Head of caudate nucleus (tissue), 42 donors: ENCODE data around the gene CTLA4.
"Not testable (repeated sequence)": the region's sequence is repeated elsewhere in the genome, so short reads cannot be mapped to it uniquely, and the experiment has no call there.

Experiments
- DNase-seq, 42 donors: peaks; one replicate each; pipeline versions ENCODE4 v3.0.0 to v3.0.0-alpha.2; 2020 to 2021; ENCODE audit warnings: mixed read lengths in 7 of 42
- intact Hi-C: fragments of 100-400 bp; cut with DNase I; formaldehyde crosslinking; loops from one replicate; pipeline ENCODE4 v1.15.0; 2022

CTLA4 gene

GRCh38 chr2:203853722-203854121, 13.8 kb upstream of the CTLA4 start:
- no peak for DNase-seq
- intact Hi-C loops = no loop called here

- DNase-seq = no peak
- intact Hi-C loops = no loop called here
Measured at GRCh38 chr2:203855274-203855673, 12.3 kb upstream of the CTLA4 start.

GRCh38 chr2:203857656-203858055, 9.9 kb upstream of the CTLA4 start:
- DNase-seq = no peak
- intact Hi-C loops = no loop called here

- intact Hi-C loops = no loop called here
- DNase-seq = no peak
Measured at GRCh38 chr2:203858176-203858575, 9.4 kb upstream of the CTLA4 start.

- intact Hi-C loops = no loop called here
- no peak for DNase-seq
Measured at GRCh38 chr2:203859030-203859789, 8.4 kb upstream of the CTLA4 start.

GRCh38 chr2:203861197-203861596, 6.4 kb upstream of the CTLA4 start:
- DNase-seq = no peak
- intact Hi-C loops = no loop called here

- DNase-seq = no peak
- intact Hi-C loops = no loop called here
Measured at GRCh38 chr2:203861607-203862006, 6.0 kb upstream of the CTLA4 start.

- DNase-seq = no peak
- intact Hi-C loops = no loop called here
Measured at GRCh38 chr2:203869223-203870042, 1.9 kb downstream of the CTLA4 start.

GRCh38 chr2:203870481-203870880, 2.9 kb downstream of the CTLA4 start:
- DNase-seq = no peak
- intact Hi-C loops = no loop called here

GRCh38 chr2:203870941-203871340, 3.4 kb downstream of the CTLA4 start:
- DNase-seq = no peak
- intact Hi-C loops = no loop called here

- no peak for DNase-seq
- intact Hi-C loops = no loop called here
Measured at GRCh38 chr2:203871371-203871983, 3.9 kb downstream of the CTLA4 start.

GRCh38 chr2:203873461-203873860, 5.9 kb downstream of the CTLA4 start:
- intact Hi-C loops = no loop called here

GRCh38 chr2:203873921-203874631, 6.5 kb downstream of the CTLA4 start:
- intact Hi-C loops = no loop called here
- no peak for DNase-seq

More at GRCh38 chr2:203873461-203873860, 5.9 kb downstream of the CTLA4 start:
- no peak for DNase-seq

GRCh38 chr2:203875471-203875870, 7.9 kb downstream of the CTLA4 start:
- intact Hi-C loops = no loop called here
- no peak for DNase-seq

GRCh38 chr2:203876328-203876727, 8.8 kb downstream of the CTLA4 start:
- DNase-seq = no peak
- intact Hi-C loops = no loop called here

- no peak for DNase-seq
- intact Hi-C loops = no loop called here
Measured at GRCh38 chr2:203878063-203878462, 10.5 kb downstream of the CTLA4 start.

GRCh38 chr2:203880557-203881125, 13.1 kb downstream of the CTLA4 start:
- DNase-seq = no peak
- intact Hi-C loops = no loop called here

GRCh38 chr2:203881185-203881584, 13.6 kb downstream of the CTLA4 start:
- intact Hi-C loops = not testable (repeated sequence)

GRCh38 chr2:203882551-203882950, 15.0 kb downstream of the CTLA4 start:
- DNase-seq = no peak
- intact Hi-C loops = no loop called here

More at GRCh38 chr2:203881185-203881584, 13.6 kb downstream of the CTLA4 start:
- DNase-seq = not testable (repeated sequence)
